NCI-H1105 treated with DMSO at 0.1 percent for 48 hours (cell line): ENCODE data around the gene UBE4B.
"Not testable (repeated sequence)": the region's sequence is repeated elsewhere in the genome, so short reads cannot be mapped to it uniquely, and the experiment has no call there.

ENCODE experiments used
- DNase-seq: peaks from one replicate; lab custom pipeline; 2025; lab: John Stamatoyannopoulos, UW

The UBE4B gene

GRCh38 chr1:10210841-10211804 is 178.4 kb downstream of the UBE4B start:
- peak; percentile 72 for DNase-seq

- peak; percentile 47 for DNase-seq
Measured at GRCh38 chr1:10211805-10212410, 179.2 kb downstream of the UBE4B start.

- DNase-seq, result no peak
Measured at GRCh38 chr1:10212476-10212875, 179.7 kb downstream of the UBE4B start.

- DNase-seq, result no peak
Measured at GRCh38 chr1:10213186-10213705, 180.5 kb downstream of the UBE4B start.

- no peak for DNase-seq
Measured at GRCh38 chr1:10216090-10216749, 183.5 kb downstream of the UBE4B start.

- no peak for DNase-seq
Measured at GRCh38 chr1:10217748-10218441, 185.1 kb downstream of the UBE4B start.

GRCh38 chr1:10220200-10220599 is 187.4 kb downstream of the UBE4B start:
- no peak for DNase-seq

- not testable (repeated sequence) for DNase-seq
Measured at GRCh38 chr1:10220657-10221056, 187.9 kb downstream of the UBE4B start.

GRCh38 chr1:10225573-10225972 is 192.8 kb downstream of the UBE4B start:
- DNase-seq, result no peak

- no peak for DNase-seq
Measured at GRCh38 chr1:10228528-10228927, 195.8 kb downstream of the UBE4B start.

- no peak for DNase-seq
Measured at GRCh38 chr1:10229903-10230302, 197.1 kb downstream of the UBE4B start.
